Heart left ventricle (tissue), 16 donors: ENCODE results near the gene ACVR2A. TPM values are rescaled to one million over a fixed set of nuclear protein-coding genes. Genes with fewer than 3 reads are reported as not detected.

Experiments used
- ATAC-seq, 4 donors: fragments of 200-7000 bp; cut with Tn5 transposase; one replicate each; pipeline ENCODE4 v1.9.1; 2020 to 2022; ENCODE audit warnings: moderate library complexity in 4 of 4, mild to moderate bottlenecking in 3 of 4, moderate number of reproducible peaks in 1 of 4
- DNase-seq, 5 donors: peaks; one replicate each; pipeline ENCODE4 v3.0.0-alpha.2; 2020
- H3K27ac ChIP-seq, 12 donors: fragments of 200-600 bp; sonication (generic) in 4 of 12; one replicate each; pipeline versions ENCODE4 v1.5.0 to v1.8.0; 2016 to 2022; ENCODE audit warnings: mild to moderate bottlenecking in 2 of 12
- H3K27me3 ChIP-seq, 9 donors: fragments of 200-600 bp; sonication (generic) in 2 of 9; one replicate each; pipeline versions ENCODE4 v1.5.1 to v1.8.0; 2016 to 2022; ENCODE audit warnings: mild to moderate bottlenecking in 3 of 9
- H3K36me3 ChIP-seq, 9 donors: fragments of 200-600 bp; sonication (generic) in 2 of 9; one replicate each; pipeline versions ENCODE4 v1.5.0 to v1.8.0; 2018 to 2022; ENCODE audit warnings: mild to moderate bottlenecking in 2 of 9
- H3K4me1 ChIP-seq, 12 donors: fragments of 200-600 bp; sonication (generic) in 4 of 12; one replicate each; pipeline versions ENCODE4 v1.5.0 to v1.8.0; 2016 to 2022; ENCODE audit warnings: mild to moderate bottlenecking in 3 of 12
- H3K4me3 ChIP-seq, 12 donors: fragments of 200-600 bp; sonication (generic) in 4 of 12; one replicate each; pipeline versions ENCODE4 v1.5.0 to v1.8.0; 2017 to 2022; ENCODE audit warnings: mild to moderate bottlenecking in 9 of 12, moderate library complexity in 4 of 12
- H3K9me3 ChIP-seq, 12 donors: fragments of 200-600 bp; sonication (generic) in 4 of 12; one replicate each; pipeline versions ENCODE4 v1.5.0 to v1.8.0; 2016 to 2022; ENCODE audit warnings: mild to moderate bottlenecking in 1 of 12
- CTCF ChIP-seq, 12 donors: fragments of 200-600 bp; sonication (generic) in 4 of 12; IDR thresholded peaks; one replicate each; pipeline versions ENCODE4 v1.5.0 to v1.8.0; 2018 to 2022; ENCODE audit warnings: antibody characterized with exemption in 12 of 12, mild to moderate bottlenecking in 5 of 12
- POLR2A ChIP-seq, 2 donors: fragments of 450-650 bp; IDR thresholded peaks; one replicate each; pipeline ENCODE4 v1.6.1; 2017; ENCODE audit warnings: antibody characterized with exemption in 2 of 2, mild to moderate bottlenecking in 2 of 2, moderate library complexity in 2 of 2
- WGBS, 4 donors: extraction: QIAGEN DNeasy Blood & Tissue Kit in 2 of 4; methylation state at CpG; one replicate each; pipeline versions ENCODE4 v1.1.5 to v1.1.7; 2013 to 2018; 5-methylcytosine and 5-hydroxymethylcytosine counted together
- intact Hi-C, 10 donors: fragments of 100-400 bp; cut with DNase I; formaldehyde crosslinking; loops; one replicate each; pipeline versions ENCODE4 v1.11.1 to v1.14.2; 2022
- polyA plus RNA-seq, 2 donors: library from polyadenylated mRNA; stranded (reverse); fragments of 200-250 nt; gene quantifications; one replicate each; pipeline ENCODE4 v1.2.3, GENCODE V29; 2013
- total RNA-seq, 9 donors: library from RNA; depleted of rRNA in 2 of 9; stranded (reverse); fragments of >200 nt in 2 of 9; fragmentation: NEBNext Ultra II Directional in 3 of 9; extraction: Animal tissue kit (Norgen Biotek cat#: 25700) in 3 of 9; gene quantifications; one replicate each; pipeline versions ENCODE4 v1.1.0 to v1.2.4, GENCODE V29; 2016 to 2023
- donor health status: ischemic (EF 13 %, LVEDD 7.1; RV severe dilation, severe dysfunction).
- donor health status: healthy with polysubstance abuse.
- donor health status: DM: no; HTN: yes; CAD: no.
- donor health status: DM: no; HTN: no; CAD: no.
- donor health status: ischemic (EF 25% LVEDD 6.9; RV normal size, moderate dysfunction).
- donor health status: ischemic (EF 25% LVEDD 5.7; RV mildly dilated, moderate dysfunction).
- donor health status: healthy.
- donor health status: DM: yes; HTN: yes; CAD: no.
- donor health status: ischemic (EF 35%, LVEDD 5.7; RV mildly dilated, moderate dysfunction).
- donor health status: nonischemic (EF 11% LVEDD 7.7; RV severe dilation, severe dysfunction).
- donor health status: DM: yes; HTN: yes; CAD: no.
- donor health status: PGD.
- donor health status: ischemic (EF 29% LVEDD 5.4; RV normal size, mild dysfunction).
- donor health status: nonischemic (EF 23%, LVEDD 6.1; RV moderate dilation, normal function).

Gene ACVR2A
- total and polyA plus RNA-seq, 11 donors, result 2.6 to 13.4 (median 11.0) TPM

DNA sequence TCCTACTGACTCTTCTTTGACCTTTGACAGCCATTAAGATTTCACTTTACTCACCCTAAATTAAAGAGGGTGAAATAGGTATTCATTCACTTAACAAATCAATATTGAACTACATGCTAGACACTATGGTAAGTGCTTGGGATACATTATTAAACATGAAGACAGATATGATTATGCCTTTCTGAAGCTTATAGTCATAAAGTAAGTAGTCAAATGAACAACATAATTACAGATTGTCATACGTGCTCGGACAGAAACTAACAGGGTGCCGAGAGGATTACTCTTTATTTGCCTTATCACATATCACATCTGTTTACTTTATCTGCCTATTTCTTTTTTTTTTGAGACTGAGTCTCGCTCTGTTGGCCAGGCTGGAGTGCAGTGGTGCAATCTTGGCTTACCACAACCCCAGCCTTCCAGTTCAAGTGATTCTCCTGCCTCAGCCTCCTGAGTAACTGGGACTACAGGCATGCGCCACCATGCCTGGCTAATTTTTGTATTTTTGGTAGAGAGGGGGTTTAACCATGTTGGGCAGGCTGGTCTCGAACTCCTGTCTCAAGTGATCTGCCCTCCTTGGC is 9.8 kb downstream of the ACVR2A start:
- Histone ChIP-seq H3K27me3 (no peaks in the 10 kb centered on the region), H3K4me1 (peaks cover 0 to 54% (median 16%) of the 10 kb centered on the region in 12 donors), H3K4me3 (no peak overlapping the region), H3K27ac (no peak overlapping the region), H3K9me3 (no peaks in the 10 kb centered on the region), H3K36me3 (no peaks in the 10 kb centered on the region)
- WGBS, 4 donors, result 92 to 96% (median 93%) methylated on average over 6 of the region's 6 CpGs
- DNase-seq (no peak), ATAC-seq (no peak)
- TF ChIP-seq POLR2A (IDR thresholded peaks at IDR 0.05) (no peak), CTCF (IDR thresholded peaks at IDR 0.05) (no peak)
- intact Hi-C loops, result no loop called here

DNA sequence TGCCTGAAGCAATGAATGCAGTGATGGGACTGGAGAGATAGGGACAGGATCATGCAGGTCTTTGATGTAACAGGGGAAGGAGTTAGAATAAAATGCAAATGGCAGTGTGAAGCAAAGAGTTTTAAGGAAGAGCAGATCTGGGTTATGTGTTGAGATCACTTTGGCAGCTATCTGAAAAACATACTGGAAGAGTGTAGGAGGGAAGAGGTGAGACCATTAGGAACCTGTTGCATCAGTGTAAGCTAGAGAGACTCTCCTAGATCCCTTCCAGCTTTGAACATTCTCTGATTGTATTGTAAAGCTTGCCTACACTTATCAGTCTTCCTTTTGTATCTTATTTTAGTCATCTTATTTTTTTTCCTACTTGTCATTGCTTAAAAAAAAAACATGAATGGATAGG is 10.5 kb downstream of the ACVR2A start:
- H3K4me3 ChIP-seq, result no peak overlapping the region
- DNase-seq, result no peak
- TF ChIP-seq CTCF (IDR thresholded peaks at IDR 0.05) (no peak), POLR2A (IDR thresholded peaks at IDR 0.05) (no peak)
- no peak overlapping the region for H3K27ac ChIP-seq
- H3K9me3 ChIP-seq, result no peaks in the 10 kb centered on the region
- intact Hi-C loops, result no loop called here
- no peaks in the 10 kb centered on the region for H3K27me3 ChIP-seq
- no peaks in the 10 kb centered on the region for H3K36me3 ChIP-seq
- peaks cover 0 to 54% (median 18%) of the 10 kb centered on the region in 12 donors for H3K4me1 ChIP-seq
- no peak for ATAC-seq

DNA sequence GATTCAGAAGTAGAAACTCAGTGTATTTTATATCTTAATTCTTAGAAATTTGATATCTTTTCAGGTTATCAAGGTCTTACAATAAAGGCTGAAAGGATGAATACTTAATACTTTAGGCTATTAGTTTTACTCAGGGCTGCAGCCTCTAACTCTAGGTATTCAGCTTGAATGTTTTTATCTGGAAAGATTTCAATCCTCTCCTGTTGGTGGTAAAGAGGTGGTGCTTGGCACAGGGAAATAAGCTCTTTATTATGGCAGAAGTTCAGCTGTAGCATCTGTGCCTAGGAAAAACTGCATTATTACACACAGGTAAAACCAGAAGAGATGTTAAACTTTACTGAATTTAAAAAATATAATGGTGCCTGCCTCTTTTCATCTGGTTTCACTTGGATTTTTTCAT is 11.1 kb downstream of the ACVR2A start:
- peaks cover 0 to 55% (median 20%) of the 10 kb centered on the region in 12 donors for H3K4me1 ChIP-seq
- DNase-seq (no peak), ATAC-seq (no peak)
- no peaks in the 10 kb centered on the region for H3K27me3 ChIP-seq
- no peaks in the 10 kb centered on the region for H3K9me3 ChIP-seq
- H3K27ac ChIP-seq, result no peak overlapping the region
- TF ChIP-seq CTCF (IDR thresholded peaks at IDR 0.05), result peak in 1 of 12 donors; percentile 4
- TF ChIP-seq POLR2A (IDR thresholded peaks at IDR 0.05), result no peak
- H3K36me3 ChIP-seq, result no peaks in the 10 kb centered on the region
- H3K4me3 ChIP-seq, result no peak overlapping the region
- intact Hi-C loops, result no loop called here

DNA sequence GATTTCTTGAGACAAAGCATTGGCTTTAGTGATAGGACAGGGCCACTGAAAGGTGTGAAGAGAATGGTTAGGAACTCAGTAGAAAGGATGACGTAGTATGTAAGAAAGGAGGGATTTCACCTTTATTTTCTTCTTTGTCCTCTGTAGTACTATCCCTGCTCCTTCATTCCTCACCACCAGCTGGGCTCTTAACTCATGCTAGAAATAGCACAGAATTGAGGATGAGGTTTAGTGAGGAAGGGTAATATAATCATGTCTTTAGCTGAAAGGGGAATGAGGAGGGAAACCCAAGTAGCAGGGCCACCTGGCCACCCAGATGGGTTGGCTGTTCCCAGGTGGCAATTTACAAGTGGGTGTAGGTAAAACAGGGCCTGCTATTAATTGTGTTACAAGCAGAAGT is 15.2 kb downstream of the ACVR2A start:
- H3K27me3 ChIP-seq, result no peaks in the 10 kb centered on the region
- intact Hi-C loops, result no loop called here
- H3K4me1 ChIP-seq, result peaks cover 0 to 62% (median 24%) of the 10 kb centered on the region in 12 donors
- DNase-seq (no peak), ATAC-seq (peak in 1 of 4 donors; percentile 26)
- no peaks in the 10 kb centered on the region for H3K36me3 ChIP-seq
- 38 to 49% (median 45%) methylated on average over 1 of the region's 1 CpG for WGBS, 4 donors
- H3K27ac ChIP-seq, result peak overlapping the region in 1 of 12 donors; percentile 7
- H3K9me3 ChIP-seq, result no peaks in the 10 kb centered on the region
- TF ChIP-seq POLR2A (IDR thresholded peaks at IDR 0.05) (no peak), CTCF (IDR thresholded peaks at IDR 0.05) (no peak)
- no peak overlapping the region for H3K4me3 ChIP-seq
